ENCODE data around the gene PLAAT4.
"Not testable (repeated sequence)": the region's sequence is repeated elsewhere in the genome, so short reads cannot be mapped to it uniquely, and the experiment has no call there.

The PLAAT4 gene

DNA sequence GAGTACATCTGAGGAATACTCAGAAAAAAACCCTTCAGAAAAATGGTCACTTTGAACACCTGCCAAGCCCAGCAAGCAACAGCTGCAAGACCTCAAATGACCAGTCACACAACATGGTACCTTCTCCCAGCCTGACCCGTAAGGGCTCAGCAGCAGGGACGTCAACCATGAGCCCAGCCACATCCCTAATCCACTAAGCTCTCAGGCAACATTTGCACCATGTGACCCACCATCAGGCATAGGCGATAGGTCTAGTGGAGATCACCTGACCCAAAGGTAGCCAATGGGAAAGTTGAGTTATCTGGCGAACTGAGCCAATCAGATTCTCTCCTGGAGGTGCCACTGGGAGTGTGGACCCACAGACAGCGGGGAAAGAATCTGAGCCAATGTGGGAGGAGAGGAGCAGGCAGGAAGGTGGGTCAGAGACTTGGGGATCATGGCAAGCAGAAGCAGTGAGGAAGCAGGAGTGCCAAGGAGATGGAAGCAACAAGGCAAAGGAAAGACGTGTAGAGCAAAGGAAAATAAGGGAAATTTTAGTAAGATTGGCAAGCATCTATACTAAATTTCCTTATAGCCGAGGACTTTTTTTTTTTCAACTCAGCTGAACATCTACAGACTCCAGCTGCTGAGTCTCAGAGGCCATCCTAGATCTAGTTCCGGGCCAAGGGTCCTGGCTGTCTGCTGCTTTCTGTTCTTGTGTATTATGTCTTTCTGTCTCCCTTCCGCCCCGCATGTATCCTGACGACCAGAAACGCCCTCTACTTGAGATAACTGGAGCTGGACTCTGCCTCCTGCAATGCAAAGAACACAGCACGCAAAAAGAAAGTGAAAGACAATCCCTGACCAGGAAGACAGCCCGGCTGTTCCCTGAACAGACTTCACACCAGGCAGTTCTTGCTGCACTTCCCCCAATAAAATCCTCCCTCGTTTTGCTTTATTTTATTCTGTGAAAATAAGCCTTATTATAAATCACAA, 37.6 kb downstream of the PLAAT4 start:
- no peak for DNase-seq

DNA sequence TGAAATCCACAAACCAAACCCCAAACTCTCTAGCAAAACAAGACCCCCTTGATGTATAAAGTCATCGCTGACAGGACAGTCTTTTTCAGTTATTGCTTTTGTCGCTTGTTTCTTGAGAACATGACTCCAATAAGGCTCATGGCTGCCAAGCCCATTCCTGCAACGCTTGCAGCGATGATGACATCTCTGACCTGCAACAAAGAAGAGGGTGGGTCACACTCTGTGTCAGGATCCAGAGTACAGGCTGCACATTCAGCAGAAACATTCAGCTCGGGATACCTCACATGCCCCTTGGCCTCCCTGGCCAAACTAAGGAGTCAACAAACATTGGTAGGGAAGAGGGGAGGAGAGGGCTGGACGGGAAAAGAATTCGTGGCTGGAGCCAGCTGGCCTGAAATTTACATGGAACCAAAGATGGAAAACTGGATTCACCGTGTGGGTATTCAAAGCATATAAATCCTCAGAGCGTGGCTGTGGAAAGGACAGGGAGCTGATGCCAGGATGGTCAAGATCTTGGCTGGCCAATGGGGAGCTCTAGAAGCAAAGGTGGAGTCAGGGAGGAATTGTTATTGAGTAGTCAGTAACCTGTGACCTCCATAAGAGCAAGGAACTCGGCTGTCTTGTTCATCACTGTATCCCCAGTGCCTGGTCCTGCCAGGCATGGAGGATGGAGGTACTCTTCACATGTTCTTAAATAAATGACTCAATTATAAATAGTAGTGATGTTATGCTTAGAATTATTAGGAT, 38.4 kb downstream of the PLAAT4 start:
- DNase-seq: no peak

DNA sequence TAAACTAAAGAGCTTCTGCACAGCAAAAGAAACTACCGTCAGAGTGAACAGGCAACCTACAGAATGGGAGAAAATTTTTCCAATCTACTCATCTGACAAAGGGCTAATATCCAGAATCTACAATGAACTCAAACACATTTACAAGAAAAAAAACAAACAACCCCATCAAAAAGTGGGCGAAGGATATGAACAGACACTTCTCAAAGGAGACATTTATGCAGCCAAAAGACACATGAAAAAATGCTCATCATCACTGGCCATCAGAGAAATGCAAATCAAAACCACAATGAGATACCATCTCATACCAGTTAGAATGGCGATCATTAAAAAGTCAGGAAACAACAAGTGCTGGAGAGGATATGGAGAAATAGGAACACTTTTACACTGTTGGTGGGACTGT, 42.3 kb downstream of the PLAAT4 start:
- DNase-seq: not testable (repeated sequence)

DNA sequence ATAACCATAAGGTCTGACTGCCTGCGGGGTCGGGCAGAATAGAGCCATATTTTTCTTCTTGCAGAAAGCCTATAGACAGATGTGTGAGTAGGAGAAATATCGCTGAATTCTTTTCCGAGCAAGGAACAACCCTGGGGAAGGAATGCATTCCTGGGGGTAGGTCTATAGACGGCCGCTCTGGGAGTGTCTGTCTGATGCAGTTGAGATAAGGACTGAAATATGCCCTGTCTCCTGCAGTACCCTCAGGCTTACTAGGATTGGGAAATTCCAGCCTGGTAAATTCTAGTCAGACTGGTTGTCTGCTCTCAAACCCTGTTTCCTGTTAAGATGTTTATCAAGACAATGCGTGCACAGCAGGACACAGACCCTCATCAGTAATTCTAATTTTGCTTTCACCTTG, 44.6 kb downstream of the PLAAT4 start:
- not testable (repeated sequence) for DNase-seq

DNA sequence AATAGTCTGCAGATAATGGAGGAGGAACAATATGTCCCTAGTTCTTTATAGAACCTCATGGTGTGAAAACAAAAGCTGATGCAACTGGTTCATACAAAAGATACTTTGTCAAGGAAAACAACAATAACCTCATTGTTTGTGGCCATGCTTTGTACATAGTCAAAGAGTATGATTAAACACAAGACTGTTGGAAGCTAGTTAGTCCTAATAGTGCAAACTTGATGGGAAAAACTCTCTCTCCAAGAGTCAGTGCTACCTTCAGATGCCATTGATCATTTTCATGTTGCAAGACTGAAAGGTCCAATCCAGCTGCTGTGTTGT, 46.7 kb downstream of the PLAAT4 start:
- DNase-seq: no peak

DNA sequence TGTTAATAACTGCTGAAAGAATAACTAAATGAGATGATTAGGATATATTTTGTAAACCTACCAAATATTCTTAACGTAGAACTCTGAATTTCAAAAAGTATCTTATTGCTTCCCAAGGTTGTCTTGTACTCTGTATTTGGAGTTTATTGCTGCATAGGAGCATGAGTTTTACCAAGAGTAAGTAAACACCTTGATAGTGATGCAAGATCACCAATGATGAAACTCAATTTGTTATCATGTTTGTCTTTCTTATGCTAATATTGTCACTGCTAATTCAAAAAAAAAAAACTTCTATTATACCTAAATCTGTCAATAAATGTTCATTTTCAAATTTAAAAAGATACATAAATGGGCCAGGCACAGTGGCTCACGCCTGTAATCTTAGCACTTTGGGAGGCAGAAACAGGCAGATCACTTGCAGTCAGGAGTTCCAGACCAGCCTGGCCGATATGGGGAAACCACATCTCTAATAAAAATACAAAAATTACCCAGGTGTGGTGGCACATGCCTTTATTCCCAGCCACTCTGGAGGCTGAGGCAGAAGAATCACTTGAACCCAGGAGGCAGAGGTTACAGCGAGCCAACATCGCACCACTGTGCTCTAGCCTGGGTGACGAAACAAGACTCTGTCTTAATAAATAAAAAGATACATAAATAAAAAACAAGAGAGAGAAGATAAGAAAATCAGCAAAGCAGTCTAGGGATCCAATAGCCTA, 50.0 kb downstream of the PLAAT4 start:
- no peak for DNase-seq

DNA sequence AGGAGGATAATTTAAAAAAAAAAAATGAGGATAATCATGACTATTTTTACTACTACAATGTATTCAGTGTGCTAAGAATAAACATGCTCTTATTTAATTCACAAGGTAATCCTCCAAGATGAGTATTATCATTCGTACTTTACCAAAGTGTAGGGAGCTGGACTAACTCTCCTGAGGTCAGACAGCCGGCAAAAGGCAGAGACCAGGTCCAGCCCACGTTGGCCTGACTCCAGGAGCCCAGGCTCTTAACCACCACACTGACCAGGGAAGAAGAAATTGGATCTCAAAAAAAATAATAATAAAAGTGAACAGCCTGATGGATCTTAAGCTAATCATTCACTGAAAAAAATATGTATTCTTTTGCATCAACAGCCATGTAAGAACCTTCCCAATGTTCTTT, 52.4 kb downstream of the PLAAT4 start:
- no peak for DNase-seq

DNA sequence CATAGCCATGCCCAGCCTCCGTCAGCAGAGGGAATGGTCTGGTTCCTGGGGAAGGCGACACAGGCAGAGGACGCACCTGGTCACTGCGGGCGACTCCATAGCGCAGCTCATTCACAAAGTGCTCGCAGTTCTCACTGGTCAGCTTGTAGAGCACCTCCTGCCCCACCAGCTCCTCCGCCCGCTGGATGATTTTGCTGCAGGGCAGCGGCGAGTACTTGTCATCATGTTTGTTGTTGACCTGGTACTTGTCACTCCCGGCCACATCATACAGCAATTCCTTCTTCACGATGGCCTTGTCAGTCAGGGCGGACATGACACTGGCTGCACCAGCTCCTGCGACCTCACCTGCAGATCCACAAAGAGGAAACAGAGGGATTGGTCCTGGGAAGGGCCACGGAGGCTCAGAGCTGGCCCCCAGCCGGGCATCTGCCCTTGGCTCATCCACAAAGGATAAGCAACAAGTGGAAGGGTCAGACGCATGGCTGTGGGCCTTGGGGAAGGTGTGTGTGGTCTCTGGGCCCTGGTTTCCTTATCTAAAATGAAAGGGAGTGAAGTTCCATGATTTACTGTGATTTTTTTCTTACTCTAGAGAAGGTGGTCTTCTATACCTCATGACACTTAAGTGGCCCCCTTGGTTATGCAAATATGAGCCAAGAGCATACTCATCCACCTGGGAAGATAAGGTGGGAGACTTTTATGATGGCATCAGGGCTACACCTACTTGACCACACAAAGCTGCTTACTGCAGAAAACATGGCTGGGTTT, 53.6 kb downstream of the PLAAT4 start:
- DNase-seq: no peak

DNA sequence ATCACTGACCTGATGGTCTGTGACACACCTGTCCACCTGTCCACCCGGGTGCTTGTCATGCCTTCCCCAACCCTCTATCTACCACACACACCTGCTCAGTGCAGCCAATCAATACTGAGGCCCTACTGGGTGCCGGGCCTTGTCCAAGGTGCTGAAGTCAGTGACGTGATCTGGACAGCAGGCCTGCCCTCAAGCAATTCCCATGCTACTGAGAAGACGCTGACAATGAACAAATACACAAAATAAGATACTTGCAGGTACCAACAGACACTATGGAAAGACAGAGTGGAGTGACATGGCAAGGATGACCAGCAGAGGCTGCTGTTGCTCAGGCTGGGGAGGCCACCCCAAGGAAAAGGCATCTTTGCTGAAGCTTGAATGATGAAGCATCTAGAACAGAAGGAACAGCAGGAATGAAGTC, 56.4 kb downstream of the PLAAT4 start:
- no peak for DNase-seq

DNA sequence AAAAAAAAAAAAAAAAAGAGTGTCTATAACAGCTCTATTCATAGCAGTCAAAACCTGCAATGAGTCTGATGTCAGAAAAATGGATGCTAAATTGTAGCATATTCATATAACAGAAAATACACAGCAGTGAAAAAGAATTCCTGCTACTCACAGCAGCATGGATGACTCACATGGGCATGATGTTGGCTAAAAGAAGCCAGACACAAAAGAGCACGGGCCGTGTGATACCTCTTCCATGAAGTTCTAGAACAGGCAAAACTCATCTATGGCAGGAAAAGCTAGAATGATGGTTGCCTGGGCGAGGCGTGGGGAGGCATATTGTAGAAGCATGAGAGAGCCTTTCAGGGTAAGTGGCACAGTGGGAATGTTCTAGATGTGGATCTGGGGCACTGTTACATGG, 58.7 kb downstream of the PLAAT4 start:
- DNase-seq: no peak
